ENCODE results near the gene PLA2G4A. TPM values are rescaled to one million over a fixed set of nuclear protein-coding genes. Genes with fewer than 3 reads are reported as not detected.
A peak's percentile ranks its signal among the peaks of the same experiment; 100 is the strongest.

The PLA2G4A gene
- total RNA-seq, 1 experiment from 2014 or later, result 10.2 TPM

DNA sequence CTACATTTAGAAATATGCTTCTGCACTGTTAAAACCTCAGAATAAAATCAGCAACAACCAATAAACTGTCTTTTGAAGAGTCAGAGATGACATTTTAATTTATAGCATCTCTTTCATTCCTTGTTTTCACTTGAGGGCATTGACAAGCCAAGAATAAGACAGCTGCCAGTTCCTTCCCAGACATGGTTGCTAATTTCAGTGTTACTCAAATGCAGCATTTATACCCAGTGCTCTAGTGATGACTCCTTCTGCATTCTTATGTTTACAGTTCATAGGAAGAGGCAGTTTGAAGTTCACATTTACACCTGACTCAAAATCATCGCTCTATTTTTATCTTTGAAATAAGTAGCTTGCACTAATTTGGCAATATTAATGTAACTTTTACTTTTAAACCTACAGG lies 44.9 kb downstream of the PLA2G4A start:
- no peak for DNase-seq (ENCODE audit: low read depth)

DNA sequence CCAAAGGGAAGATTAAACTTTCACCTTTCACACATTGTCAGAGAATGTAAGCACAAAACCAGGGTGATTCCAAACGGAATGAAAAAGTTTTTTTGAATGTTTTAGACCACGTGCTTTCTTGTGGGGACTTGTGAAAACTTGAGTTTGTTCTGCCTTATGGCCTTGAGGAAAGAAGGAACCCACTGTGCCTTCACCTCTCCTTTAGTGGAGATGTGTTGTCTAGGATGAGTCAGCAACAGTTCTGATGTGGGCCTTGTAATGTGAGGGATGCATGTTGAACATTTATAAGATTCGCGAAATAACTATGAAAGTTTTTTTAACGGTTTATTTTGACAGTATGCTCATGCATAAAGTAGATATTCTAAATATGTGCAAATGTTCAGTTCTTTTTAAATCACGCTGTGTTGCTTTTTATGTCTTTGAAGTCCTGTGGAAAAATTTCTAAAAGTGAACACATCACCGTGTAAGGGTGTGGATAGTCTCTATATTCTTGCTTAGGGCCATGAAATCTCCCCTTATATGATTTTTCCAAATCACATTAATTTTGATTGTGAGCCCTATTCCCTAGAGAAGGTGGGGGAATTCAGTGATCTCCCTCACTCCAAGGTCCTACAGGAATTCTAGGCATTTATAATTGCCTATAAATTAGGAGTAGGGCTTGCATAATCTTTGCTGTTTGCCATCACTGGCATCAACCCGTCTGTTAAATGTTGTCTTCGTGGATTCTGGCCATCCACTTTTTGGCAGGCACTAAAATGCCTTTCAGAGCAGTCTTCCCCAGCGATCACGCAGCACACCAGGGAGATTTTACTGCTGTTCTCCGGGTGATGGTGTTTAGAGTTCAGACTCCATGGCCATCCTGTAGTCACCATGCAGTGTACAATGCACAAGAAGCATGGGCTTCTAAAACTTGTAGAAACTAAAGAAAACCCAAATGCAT lies 47.4 kb downstream of the PLA2G4A start:
- no peak for DNase-seq (ENCODE audit: low read depth)

DNA sequence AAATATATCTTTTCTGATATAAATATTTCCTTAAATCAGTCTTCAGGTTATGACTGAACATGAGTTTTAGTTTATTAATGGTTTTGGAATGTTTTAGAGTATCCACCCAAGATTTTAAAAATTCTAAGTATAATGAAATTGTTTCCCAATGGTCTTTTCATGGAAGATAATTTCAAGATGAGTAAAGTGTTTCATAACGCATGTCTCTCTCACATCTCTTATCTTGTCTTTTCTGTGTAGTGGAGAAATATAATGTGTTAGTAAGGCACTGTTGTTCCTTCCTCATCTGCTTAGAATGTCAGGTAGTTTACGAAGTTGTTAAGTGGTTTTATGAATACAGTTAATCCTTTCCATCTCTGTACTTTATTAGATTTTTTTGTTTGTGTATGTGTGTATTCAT lies 49.6 kb downstream of the PLA2G4A start:
- DNase-seq (ENCODE audit: low read depth), result no peak

DNA sequence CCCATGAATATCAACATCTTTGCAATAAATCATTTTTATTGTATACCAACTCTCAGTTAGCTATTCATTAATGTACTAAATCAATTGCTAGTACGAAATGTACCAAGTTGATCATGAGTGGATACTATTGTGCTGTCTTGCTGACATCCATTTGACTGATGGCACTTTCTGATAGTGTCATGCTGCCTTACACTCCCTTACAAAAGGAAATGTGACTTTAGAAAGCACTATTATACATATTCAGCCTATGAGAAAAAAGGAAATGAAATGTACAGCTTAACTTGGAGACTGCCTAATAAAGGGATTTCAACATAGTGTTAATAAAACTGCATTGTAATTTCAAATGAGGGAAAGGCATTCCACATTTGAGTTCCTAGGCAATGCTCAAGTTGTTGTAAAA lies 52.2 kb downstream of the PLA2G4A start:
- DNase-seq (ENCODE audit: low read depth), result no peak

DNA sequence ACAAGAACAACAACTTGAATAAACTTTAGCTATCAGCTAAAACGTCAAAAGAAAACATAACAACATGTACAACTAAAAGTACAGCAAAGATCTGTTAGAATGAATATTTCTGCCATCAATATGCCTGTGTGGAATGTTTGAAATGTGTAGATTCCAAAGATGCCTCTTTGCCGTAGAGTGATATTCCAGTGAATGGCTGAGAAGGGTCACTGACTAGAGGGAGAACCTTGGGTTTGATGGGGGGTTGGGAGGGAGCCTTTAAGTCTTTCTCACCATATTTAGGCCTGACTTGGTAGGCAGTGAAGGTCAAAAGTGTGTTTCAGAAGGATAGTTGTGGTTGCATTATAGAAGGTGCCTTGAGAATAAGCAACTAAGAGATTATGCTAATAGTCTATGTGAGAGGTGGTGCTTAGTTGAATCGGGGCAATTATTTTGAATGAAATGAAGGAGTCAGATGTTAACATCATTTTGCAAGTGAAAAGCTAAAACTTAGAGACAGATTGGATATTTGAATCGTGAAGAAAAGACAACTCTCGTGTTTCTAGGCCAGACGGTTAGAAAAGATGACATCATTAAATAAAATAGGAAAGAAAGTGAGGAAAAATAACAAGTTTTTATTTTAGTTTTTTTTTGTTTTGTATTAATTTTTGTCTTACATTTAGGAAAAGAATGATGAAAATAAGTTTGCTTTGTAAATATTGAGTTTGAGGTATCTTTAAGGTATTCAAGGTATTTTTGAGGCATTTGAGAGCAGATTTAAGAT lies 53.8 kb downstream of the PLA2G4A start:
- DNase-seq (ENCODE audit: low read depth), result no peak

DNA sequence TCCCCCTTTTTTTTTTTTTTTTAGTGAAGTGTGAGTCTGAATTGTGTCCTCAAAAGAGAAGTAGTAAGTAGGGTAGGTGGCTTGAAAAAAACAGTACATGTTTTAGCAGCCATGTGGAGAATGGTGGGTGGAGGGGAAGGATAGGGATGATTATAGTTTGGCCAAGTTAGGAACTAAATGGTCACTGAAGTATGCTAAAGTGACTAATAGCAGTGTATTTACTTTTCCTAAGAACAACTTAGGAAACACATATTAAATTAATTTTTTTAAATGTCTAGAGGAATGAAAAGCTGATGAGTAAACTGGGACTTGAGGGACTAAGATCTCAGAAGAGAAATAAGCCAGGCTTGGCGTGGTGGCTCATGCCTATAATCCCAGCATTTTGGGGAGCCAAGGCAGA lies 55.5 kb downstream of the PLA2G4A start:
- DNase-seq (ENCODE audit: low read depth), result no peak

DNA sequence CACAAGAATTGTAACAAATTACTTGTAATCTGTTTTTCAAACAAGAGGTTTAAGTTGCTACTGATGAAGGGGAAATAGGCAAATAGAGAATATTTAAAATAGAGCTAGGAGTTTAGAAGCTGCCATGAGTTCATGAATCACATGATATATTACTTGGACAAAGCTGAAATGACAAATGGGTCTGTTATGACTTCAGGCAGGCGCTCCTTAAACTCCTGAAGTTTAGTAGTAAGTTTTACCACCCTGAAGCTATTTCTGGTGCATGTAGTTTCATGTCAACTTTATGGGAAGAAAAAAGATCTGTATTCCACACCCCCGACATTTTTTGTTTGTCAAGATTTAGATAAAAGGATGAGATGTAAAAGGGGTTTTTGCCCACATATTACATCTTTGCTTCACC lies 58.5 kb downstream of the PLA2G4A start:
- peak; percentile 44 for DNase-seq (ENCODE audit: low read depth)

DNA sequence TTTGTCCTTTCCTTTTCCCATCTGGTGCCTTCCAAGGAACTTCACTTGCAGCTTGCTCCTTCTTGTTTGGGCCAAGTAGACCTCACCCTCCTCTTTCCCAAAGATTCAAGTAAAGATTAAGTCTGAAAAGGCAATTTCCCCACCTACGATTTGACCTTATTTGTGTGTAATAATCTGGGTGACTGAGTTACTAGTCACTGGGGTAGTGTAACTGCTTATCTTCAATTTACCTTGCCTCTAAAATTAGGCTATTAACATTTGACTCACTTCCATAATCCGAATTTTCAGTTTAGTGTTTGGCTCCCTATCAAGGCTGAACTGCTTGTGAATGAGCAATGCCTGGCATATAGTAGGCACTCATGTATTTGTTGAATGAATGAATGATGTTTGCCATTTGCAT lies 59.6 kb downstream of the PLA2G4A start:
- DNase-seq (ENCODE audit: low read depth), result peak; percentile 39

DNA sequence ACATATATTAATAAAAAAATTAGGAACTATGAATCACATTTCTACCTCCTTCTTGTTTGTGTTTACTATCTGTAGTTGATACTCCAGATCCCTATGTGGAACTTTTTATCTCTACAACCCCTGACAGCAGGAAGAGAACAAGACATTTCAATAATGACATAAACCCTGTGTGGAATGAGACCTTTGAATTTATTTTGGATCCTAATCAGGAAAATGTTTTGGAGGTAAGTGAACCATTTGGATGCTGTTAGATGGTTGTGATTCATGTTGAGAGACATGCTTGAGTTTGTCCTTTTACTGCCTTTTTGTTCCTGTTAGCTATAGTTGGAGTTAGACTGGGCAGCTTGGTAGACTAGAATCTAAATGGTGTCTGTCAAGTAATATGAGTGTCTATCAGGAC lies 64.2 kb downstream of the PLA2G4A start:
- no peak for DNase-seq (ENCODE audit: low read depth)

DNA sequence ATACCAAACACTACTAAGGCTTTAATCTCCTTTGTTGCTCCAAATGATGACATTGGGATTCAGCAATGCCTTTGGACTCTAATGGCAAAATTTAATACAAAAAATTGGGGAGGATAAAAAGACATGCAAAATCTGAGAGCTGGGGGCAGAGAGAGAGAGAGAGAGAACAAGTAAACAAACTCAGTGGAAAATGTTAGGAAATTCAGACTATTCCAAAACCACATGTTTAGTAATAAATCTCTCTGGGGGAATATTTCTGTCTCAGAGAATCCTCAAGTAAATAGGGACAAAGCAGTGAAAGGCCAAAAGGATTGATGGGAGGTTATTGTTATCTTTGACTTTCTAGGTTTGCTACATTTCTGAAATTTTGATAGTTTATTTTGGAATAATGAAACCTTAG lies 65.7 kb downstream of the PLA2G4A start:
- peak; percentile 18 for DNase-seq (ENCODE audit: low read depth)

DNA sequence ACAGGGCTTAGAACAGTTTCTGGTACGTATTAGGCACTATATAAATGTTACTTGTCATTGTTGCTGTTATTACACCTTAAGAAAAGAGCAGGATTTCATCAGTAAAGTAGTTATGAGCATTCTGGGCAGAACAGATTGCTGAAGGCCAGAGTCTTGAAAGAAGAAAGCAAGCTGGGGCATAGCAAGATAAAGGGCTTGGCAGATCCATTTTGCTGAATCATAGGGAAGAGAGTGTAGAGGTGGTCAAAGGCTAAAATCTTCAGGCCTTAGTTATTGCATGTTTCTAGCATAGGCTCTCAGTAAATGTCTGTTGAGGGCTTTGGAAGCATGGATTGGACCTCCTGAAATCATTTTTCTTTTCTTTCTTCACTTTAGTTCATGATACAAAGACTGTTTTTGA lies 67.5 kb downstream of the PLA2G4A start:
- DNase-seq (ENCODE audit: low read depth), result no peak

DNA sequence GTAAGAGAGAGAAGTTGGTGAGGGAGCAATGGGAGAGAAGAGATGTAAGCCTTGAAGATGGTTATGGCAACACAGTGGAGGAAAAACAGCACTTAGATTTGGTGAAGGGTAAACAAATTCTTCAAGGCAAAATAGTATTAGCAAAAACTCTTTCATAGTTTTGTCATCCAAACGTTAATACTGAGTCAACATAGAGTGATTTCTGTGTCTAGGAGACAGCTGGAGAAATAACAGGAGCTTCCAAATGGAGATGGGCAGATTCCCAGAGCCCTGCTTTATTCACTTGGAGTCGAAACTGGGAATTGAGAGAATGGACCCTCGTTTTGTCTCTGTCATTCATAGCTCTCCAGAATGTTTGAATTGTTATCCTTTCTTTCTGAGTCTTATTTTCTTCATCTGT lies 68.3 kb downstream of the PLA2G4A start:
- DNase-seq (ENCODE audit: low read depth), result no peak

DNA sequence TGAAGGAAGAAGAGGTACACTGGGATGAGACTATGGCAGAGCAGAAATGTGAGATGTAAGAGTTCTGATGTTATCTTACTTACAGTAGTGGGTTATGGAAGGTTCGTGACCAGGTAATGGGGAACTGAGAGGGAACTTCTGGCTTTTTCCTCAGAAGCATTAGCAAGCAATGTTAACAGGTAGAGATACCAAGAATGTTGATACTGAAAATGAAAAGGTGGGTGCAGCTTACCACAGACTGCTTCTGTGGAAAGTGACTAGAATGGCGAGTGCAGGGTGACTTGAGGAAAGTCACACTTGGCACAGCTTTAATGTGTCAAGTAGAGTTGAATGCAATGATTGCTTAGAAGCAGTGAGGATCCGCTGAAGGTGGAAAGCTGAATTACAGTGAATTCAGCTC lies 70.8 kb downstream of the PLA2G4A start:
- no peak for DNase-seq (ENCODE audit: low read depth)

DNA sequence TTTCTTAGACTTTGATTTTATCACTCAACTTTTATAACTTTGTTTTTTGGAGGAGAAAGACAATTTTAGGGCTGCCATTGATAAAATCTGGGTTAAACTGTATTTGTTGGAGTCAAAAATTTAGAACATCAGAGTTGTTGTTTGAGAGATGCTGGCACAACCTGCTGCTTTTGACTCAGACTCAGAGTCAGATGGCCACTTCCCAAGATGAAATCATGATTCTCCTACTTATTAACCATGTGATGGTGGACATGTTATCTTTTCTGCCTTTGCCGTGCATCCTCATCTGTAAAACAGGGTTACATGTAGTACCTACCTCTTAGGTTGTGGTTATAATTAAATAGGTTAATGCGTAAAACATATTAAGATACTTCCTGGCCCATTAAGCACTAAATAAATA lies 71.2 kb downstream of the PLA2G4A start:
- no peak for DNase-seq (ENCODE audit: low read depth)

DNA sequence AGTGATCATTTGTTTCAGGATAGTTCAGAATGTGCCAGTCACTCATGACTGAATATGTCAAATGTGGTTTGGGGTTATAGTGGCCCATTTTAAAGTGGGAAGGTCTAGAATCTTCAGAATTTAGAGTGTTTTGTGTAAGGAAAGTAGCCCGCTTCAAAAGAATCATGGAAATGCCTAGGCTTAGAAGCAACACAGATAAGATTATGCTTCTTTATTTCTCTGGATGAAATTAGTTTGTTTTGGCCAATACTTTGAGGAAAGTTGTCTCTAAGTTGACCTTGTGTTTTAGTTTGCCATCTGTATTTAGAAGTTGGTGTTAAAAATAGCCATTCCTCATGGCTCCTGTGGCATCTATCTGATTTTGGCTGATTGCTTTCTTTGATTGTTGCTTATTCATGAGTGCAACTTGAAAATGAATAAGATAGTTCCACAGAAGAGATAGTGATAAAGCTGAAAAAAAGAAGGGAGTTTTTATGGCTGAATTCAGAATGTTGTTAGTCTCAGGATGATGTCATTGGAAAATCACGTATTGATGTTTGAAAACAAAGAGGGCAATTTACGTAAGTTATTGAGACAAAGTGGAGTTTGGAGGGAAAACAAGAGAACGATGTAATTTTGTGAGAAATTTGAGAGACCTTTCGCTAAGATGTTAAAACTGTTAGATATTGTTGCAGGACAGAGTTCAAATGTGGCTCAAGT lies 71.9 kb downstream of the PLA2G4A start:
- no peak for DNase-seq (ENCODE audit: low read depth)

DNA sequence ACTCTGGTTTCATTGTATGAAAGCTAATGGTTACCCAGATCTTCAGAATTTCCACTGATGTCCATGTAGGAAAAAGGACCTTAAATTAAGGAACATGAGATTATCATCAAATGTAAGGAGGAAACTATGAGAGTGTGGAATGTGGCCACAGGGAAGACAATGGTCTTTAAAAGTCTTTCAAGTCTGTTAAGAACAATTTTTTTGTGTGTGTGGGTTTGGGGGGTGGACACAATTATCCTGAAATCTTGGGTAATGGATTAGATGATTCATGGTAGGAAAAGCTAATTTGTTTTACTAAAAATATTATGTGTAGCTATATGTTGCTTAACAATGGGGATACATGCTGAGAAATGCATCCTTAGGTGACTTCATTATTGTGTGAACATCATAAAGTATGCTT lies 72.9 kb downstream of the PLA2G4A start:
- DNase-seq (ENCODE audit: low read depth), result no peak

DNA sequence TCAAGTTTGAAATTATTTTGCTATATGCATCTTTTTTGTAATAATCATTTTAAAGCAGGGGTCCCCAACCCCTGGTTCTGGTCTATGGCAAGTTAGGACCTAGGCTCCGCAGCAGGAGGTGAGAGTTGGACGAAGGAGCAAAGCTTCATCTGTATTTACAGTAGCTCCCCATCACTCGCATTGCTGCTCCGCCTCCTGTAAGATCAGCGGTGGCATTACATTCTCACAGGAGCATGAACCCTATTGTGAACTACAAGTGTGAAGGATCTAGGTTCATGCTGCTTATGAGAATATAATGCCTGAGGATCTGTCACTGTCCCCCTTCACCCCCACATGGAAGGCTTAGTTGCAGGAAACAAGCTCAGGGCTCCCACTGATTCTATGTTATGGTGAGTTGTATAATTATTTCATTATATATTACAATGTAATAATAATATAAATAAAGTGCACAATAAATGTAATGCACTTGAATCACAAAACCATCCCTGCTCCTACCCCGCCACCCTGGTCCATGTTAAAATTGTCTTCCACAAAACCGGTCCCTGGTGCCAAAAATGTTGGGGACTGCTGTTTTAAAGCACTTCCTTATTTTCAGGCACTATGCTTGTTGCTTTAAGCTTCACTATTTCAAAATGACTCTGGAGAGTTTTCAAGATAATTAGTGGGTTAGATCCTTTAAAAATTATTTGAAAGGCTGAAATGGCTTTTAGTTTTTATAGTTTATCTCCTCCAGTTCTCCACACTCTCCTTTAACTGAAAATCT lies 74.8 kb downstream of the PLA2G4A start:
- no peak for DNase-seq (ENCODE audit: low read depth)

DNA sequence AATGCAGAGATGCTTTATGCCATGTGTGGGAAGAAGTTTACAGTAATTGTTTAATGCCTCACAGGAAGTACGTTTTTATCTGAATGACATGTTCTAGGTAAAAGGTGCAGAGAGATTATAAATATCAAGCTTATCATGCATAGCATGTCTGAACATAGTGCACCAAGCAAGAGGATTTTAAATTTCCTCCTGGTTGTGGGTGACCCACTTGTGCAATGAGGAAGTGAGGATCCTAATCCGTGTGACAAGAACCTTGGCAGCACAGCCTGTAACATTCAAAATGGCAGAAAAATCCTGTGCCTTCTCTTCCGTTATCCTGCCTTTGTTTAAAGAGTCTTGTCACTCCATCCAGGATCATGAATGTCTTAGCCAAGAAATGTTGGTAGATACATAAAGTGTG lies 75.6 kb downstream of the PLA2G4A start:
- no peak for DNase-seq (ENCODE audit: low read depth)

DNA sequence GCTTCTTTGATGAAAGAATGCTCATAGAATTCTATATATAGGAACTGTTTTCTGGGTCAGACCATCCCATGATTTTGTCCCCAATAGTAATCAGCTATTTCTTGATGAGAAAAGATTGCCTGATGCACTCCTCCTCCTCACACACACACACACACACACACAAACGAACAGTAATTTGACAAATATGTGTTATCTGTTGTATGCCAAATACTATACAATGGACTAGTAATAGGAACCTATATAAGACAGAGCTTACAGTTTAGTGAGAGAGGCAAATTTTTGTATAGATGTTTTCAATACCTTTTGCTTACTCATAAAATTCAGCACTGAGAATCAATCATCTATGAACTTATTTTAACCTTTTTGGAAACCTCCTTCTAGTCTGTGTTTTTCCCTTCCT lies 76.8 kb downstream of the PLA2G4A start:
- no peak for DNase-seq (ENCODE audit: low read depth)

DNA sequence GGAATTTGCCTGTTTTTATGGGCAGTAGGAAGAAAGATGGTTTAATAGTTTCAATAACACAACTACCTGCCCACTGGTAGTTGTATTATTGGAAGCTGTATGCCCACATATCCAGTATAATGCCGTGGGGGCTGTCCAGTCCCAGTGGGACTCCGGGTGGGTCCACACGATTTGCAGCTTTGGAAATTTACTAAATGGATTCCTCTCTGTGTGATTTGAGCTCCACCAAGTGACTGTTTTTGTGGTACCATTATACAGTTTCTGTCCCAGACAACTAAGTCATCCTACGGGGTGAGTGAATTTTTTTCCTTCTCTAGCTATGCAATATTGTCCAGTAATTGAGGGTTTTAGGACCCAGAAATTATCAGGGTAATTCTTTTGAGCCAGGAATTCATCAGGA lies 86.8 kb downstream of the PLA2G4A start:
- peak; percentile 28 for DNase-seq (ENCODE audit: low read depth)

DNA sequence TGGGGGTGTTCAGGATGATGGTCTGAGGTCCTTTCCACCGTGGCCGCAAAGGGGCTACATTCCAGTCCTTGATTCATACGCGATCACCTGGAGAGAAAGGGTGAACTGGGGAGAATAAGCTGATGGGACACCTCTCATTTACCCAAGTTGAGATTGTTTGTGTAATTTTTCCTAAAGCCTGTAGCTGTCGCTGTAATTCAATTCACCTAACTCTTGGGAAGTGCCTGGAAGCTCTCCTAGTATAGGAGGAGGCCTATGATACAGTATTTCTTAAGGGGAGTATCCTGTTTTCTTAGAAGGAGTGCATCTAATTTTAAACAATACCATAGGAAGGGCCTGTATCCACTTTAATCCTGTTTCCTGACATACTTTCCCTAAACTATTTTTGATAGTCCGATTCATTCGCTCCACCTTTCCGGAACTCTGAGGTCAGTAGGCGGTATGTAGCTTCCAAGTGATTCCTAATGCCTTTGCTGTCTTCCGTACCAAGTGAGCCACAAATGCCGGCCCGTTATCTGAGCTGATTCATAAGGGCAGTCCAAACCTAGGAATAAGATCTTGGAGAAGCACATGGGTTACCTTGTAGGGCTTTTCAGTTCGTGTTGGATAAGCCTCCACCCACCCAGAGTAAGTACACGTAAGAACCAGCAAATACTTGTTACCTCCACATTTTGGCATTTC lies 88.5 kb downstream of the PLA2G4A start:
- DNase-seq (ENCODE audit: low read depth), result peak; percentile 47
